Measurements from ENCODE around the gene TBX4. TPM values are rescaled to one million over a fixed set of nuclear protein-coding genes. Genes with fewer than 3 reads are reported as not detected.
"Not testable (repeated sequence)": the region's sequence is repeated elsewhere in the genome, so short reads cannot be mapped to it uniquely, and the experiment has no call there.

TBX4 gene
- total RNA-seq, 4 donors from 2014 or later: not detected

DNA sequence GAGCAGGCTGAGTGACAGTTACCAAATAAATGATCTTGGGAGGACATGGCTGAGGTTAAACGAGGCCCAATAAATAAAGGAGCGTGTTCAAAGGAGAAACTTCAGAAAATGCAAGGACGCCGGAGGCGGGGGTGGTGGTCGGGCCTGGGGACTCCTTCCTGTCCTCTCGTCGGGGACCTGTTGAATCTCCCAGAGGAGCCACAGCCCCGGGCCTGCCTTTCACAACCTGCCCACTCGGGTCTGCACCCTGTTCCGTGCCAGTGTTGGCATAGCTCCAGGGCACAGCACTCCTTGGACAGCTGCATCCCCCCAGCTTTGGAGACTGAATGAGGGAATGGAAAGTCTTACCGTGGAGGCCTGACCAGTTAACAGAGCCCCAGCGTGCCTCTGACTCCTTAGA is 8.1 kb upstream of the TBX4 start:
- Histone ChIP-seq H3K4me3 (no peak overlapping the region), H3K36me3 (no peaks in the 10 kb centered on the region), H3K4me1 (no peaks in the 10 kb centered on the region), H3K9me3 (no peaks in the 10 kb centered on the region), H3K27me3 (peaks cover 0 to 45% (median 0%) of the 10 kb centered on the region in 4 donors), H3K27ac (replicated peaks in 1 of 4) (no peak overlapping the region)
- 88% methylated on average over 13 of the region's 13 CpGs for WGBS
- intact Hi-C loops (cut with DNase I): no loop called here
- peak; percentile 70 for DNase-seq (ENCODE audit: extremely low spot score)
- TF ChIP-seq EP300 (IDR thresholded peaks at IDR 0.05) (no peak), POLR2A (IDR thresholded peaks at IDR 0.05; ENCODE audit: low read depth) (no peak), POLR2AphosphoS5 (IDR thresholded peaks at IDR 0.05) (no peak)
- TF ChIP-seq, protein P1, sequence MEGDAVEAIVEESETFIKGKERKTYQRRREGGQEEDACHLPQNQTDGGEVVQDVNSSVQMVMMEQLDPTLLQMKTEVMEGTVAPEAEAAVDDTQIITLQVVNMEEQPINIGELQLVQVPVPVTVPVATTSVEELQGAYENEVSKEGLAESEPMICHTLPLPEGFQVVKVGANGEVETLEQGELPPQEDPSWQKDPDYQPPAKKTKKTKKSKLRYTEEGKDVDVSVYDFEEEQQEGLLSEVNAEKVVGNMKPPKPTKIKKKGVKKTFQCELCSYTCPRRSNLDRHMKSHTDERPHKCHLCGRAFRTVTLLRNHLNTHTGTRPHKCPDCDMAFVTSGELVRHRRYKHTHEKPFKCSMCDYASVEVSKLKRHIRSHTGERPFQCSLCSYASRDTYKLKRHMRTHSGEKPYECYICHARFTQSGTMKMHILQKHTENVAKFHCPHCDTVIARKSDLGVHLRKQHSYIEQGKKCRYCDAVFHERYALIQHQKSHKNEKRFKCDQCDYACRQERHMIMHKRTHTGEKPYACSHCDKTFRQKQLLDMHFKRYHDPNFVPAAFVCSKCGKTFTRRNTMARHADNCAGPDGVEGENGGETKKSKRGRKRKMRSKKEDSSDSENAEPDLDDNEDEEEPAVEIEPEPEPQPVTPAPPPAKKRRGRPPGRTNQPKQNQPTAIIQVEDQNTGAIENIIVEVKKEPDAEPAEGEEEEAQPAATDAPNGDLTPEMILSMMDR (IDR thresholded peaks at IDR 0.05): no peak

DNA sequence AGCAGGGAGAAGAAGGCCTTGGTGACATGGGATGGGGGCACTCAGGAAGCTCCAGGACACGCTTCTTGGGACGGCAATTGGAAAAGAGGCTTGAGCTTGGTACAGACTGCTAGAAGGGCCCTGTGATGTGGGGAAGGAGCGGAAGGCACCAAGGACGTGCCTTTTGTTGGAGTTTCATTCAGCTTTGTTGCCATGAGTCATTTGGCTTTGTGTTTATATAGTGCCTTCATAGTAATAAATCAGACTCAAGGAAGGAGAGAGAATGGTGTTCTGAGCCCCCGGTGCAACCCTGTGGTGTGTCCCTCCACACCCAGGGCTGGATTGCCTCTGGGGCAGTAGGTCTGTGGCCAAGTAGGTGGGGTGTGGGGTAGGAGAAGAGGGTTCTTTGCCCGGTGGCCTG is 7.4 kb upstream of the TBX4 start:
- no peaks in the 10 kb centered on the region for H3K9me3 ChIP-seq
- intact Hi-C loops (cut with DNase I): no loop called here
- 72% methylated on average over 6 of the region's 6 CpGs for WGBS
- TF ChIP-seq POLR2AphosphoS5 (IDR thresholded peaks at IDR 0.05): no peak
- TF ChIP-seq POLR2A (IDR thresholded peaks at IDR 0.05; ENCODE audit: low read depth): no peak
- TF ChIP-seq EP300 (IDR thresholded peaks at IDR 0.05): no peak
- TF ChIP-seq, protein P1 (IDR thresholded peaks at IDR 0.05): no peak
- H3K36me3 ChIP-seq: no peaks in the 10 kb centered on the region
- H3K4me3 ChIP-seq: no peak overlapping the region
- H3K4me1 ChIP-seq: no peaks in the 10 kb centered on the region
- no peak overlapping the region for H3K27ac ChIP-seq (replicated peaks in 1 of 4)
- peak; percentile 75 for DNase-seq (ENCODE audit: extremely low spot score)
- H3K27me3 ChIP-seq: peaks cover 0 to 41% (median 0%) of the 10 kb centered on the region in 4 donors

DNA sequence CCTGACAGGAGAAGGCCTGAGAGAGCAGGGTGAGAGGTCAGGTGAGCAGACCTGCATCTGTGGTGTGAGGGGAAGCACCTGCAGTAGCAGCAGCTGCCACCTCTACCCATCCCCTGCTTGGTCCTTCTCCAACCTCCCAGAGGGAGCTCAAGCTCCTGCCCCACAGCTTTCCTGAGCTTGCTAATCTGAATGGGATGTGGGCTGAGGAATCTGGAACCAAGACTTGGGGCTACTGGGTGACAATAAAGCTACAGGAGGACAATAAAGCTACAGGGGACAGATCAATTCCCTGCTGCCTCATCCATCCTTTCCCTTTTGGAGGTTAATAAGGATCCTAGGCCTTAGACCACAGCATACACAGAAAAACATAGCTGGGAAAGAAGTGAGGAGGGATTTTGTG is 4.9 kb upstream of the TBX4 start:
- Histone ChIP-seq H3K4me3 (no peak overlapping the region), H3K27ac (replicated peaks in 1 of 4) (no peak overlapping the region), H3K27me3 (peaks cover 0 to 55% (median 18%) of the 10 kb centered on the region in 4 donors), H3K36me3 (no peaks in the 10 kb centered on the region), H3K9me3 (no peaks in the 10 kb centered on the region), H3K4me1 (peaks cover 9 to 13% (median 11%) of the 10 kb centered on the region in 4 donors)
- TF ChIP-seq POLR2AphosphoS5 (IDR thresholded peaks at IDR 0.05): no peak
- no peak for TF ChIP-seq POLR2A (IDR thresholded peaks at IDR 0.05; ENCODE audit: low read depth)
- TF ChIP-seq, protein P1 (IDR thresholded peaks at IDR 0.05): no peak
- no peak for TF ChIP-seq EP300 (IDR thresholded peaks at IDR 0.05)
- peak; percentile 45 for DNase-seq (ENCODE audit: extremely low spot score)
- intact Hi-C loops (cut with DNase I): no loop called here

DNA sequence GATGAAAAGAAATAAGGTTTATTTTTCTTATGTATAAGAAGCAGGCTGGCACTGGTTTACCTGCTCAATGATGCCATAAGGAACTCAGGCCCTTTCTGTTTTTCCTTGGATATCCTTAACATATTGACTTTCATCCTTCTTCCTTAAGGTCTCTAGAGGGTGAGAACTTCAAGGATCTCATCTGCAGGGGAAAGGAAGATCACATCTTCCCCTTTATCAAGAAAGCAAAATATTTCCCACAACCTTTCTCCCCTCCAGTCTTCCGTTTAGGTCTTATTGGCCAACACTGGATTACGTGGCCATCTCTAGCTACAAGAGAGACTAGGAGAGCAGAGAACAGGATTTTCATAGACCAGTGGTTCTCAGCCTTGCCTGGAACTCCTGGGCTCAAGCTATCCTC is 4.2 kb upstream of the TBX4 start:
- Histone ChIP-seq H3K4me3 (no peak overlapping the region), H3K9me3 (no peaks in the 10 kb centered on the region), H3K4me1 (peaks cover 10 to 17% (median 14%) of the 10 kb centered on the region in 4 donors), H3K27me3 (peaks cover 0 to 59% (median 24%) of the 10 kb centered on the region in 4 donors), H3K36me3 (no peaks in the 10 kb centered on the region), H3K27ac (replicated peaks in 1 of 4) (no peak overlapping the region)
- DNase-seq (ENCODE audit: extremely low spot score): peak; percentile 47
- intact Hi-C loops (cut with DNase I): no loop called here
- 84% methylated on average over 2 of the region's 2 CpGs for WGBS
- TF ChIP-seq POLR2A (IDR thresholded peaks at IDR 0.05; ENCODE audit: low read depth) (no peak), EP300 (IDR thresholded peaks at IDR 0.05) (no peak), POLR2AphosphoS5 (IDR thresholded peaks at IDR 0.05) (no peak)
- TF ChIP-seq, protein P1 (IDR thresholded peaks at IDR 0.05): no peak

DNA sequence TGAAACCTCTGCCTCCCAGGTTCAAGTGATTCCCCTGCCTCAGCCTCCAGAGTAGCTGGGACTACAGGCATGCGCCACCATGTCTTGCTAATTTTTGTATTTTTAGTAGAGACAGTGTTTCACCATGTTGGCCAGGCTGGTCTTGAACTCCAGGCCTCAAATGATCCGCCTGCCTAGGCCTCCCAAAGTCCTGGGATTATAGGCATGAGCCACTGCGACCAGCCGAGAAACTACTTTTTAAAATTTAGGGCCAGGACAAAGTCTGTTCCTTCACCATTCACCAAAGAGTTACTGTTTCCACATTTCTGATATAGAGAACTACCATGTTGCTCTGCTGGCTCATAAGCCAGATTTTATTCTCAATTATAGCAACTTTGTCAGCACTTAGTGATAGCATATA is 3.1 kb upstream of the TBX4 start:
- H3K27ac ChIP-seq (replicated peaks in 1 of 4); intact Hi-C loops (cut with DNase I); H3K4me3 ChIP-seq; H3K36me3 ChIP-seq; H3K9me3 ChIP-seq; DNase-seq (ENCODE audit: extremely low spot score): not testable (repeated sequence)
- WGBS: 86% methylated on average over 4 of the region's 4 CpGs
- peaks cover 0 to 57% (median 28%) of the 10 kb centered on the region in 4 donors for H3K27me3 ChIP-seq
- H3K4me1 ChIP-seq: peaks cover 13 to 17% (median 15%) of the 10 kb centered on the region in 4 donors
